GM19099 (cell line): Measurements from ENCODE around the gene MYL4.

Experiments
- POLR2A ChIP-seq: IDR thresholded peaks from 3 replicates; pipeline ENCODE4 v1.6.1; 2011; ENCODE audit warnings: low read depth; ENCODE audit not compliant: insufficient read length; ENCODE audit errors: extremely low read depth

Gene MYL4

DNA sequence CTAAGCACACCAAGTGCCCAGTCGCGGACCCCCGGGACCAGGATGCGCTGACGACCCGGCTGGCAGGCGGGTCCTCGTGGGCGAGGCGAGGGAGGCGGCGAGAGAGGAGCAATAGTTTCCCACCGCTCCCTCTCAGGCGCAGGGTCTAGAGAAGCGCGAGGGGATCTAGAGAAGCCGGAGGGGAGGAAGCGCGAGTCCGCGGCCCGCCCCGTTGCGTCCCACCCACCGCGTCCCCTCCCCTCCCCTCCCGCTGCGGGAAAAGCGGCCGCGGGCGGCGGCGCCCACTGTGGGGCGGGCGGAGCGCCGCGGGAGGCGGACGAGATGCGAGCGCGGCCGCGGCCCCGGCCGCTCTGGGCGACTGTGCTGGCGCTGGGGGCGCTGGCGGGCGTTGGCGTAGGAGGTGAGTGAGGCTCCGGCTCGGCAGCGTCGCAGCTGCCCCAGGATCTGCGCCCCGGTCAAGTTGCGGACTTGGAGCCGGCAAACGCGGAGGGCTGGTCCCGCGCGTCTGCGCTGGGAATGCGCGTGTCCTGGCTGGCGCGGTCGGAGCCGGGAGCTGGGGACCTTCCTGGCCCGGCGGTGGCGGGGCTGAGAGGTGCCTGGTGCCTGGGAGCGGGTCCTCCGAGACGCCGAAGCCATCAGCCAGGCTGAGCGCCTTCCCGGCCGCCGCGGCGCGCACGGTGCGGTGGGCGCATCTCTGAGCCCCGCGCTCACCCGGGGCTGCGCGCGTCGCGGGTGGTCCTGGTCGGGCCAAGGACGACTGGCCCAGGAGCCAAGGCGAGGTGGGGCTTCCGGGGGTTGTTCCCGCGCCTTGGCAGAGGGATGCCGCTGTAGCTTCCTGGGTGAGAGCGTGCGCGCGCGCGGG, 44.6 kb downstream of the MYL4 start, which contains the start of gene ITGB3:
ITGB3 (plus strand) TSS at position 287 of the 862 bp plus-strand sequence; CDS start at position 322, 35 bp downstream.
- peak; percentile 18 for TF ChIP-seq POLR2A

DNA sequence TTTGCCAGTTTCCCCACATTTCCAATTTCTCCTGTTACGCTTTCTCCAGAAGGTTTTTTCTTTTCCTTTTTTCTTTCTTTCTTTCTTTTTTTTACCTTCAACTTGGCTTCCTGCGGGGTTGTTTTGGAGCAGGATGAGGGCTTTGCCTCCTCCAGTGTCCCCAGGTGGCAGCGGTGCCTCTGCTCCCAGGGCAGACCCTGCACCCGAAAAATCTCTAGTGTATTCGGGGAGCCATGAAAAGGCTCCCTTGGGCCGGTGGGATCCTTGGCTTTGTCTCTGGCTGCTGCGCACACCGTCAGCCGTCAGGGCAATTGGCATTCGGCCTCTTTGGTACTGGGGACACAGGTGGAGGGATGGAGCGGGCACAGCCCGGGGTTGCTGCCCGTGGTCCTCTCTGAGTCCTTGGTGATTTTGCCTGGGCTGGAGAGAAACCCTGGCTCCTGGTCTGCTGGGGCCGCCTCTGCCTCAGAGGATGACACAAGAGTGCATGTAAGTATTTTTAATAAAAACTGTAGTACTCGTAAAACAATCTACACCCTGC, 45.3 kb downstream of the MYL4 start:
- TF ChIP-seq POLR2A: no peak

DNA sequence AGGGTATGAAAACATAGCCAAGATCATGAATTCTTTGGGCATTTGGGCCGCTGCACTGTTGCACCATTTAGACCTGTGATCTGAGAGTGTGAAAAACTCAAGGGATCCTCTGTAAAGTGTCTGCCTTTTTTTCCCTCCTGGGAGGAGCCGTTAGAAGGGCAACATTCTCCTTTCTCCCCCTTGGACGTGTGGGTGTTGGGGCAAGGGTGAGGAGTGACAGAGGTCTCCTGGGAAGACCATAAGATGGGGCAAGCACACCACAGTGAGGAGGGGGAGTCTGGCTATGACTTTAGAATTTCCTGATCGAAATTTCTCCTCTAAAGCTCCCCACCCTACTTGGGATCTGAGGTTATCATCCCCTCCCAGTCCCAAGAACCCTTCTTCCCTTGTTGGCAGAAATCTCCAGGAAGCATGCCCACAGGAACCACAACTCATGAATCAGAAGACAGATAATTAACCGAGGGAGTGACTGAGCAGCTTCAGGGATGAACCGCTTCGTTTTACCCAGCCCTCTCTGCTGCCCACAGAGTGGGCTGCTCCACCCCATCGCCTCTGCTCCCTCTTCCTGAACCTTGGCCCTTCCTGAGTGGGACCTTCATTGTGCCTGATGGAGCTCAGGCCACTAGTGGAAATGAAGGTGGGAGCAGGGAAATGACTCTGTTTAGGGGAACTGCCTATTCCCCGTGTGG, 48.6 kb downstream of the MYL4 start:
- TF ChIP-seq POLR2A: no peak

DNA sequence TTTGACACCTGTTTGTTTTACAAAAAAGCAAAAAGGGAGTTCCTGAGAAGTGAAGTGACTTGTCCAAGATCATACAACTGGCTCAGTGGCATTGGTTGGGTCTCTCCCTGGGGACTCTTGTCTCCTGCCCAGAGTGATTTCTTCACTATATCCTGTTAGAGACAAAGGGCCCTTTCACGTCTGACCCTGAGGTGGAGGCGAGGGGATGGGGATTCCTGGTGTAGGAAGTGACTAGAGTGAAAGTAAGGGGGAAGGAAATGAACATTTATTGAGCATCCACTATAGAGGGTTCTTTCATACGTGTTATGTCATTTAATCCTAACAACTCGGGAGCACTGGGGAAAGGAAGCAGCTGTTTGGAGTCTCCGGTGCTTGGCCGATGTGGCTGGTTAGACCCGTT, 53.4 kb downstream of the MYL4 start:
- no peak for TF ChIP-seq POLR2A

DNA sequence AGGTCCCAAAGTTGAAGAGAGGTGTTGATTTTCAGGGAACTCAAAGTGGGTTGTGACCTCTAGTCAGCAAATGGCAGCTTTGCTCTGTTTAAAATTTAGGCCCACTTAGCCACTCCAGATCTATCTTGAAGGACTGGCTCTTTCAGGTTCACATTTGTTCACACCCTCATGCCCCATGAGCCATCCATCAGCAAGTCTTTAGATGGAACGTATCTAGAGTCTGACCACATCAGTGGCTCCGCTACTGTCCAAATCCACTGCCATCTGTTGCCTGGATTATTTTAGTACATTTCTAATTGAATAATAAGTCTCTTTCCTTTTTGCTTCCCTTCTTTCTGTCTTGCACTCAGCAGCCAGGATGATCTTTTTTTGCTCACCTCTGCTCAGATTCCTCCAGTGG, 55.0 kb downstream of the MYL4 start:
- no peak for TF ChIP-seq POLR2A

DNA sequence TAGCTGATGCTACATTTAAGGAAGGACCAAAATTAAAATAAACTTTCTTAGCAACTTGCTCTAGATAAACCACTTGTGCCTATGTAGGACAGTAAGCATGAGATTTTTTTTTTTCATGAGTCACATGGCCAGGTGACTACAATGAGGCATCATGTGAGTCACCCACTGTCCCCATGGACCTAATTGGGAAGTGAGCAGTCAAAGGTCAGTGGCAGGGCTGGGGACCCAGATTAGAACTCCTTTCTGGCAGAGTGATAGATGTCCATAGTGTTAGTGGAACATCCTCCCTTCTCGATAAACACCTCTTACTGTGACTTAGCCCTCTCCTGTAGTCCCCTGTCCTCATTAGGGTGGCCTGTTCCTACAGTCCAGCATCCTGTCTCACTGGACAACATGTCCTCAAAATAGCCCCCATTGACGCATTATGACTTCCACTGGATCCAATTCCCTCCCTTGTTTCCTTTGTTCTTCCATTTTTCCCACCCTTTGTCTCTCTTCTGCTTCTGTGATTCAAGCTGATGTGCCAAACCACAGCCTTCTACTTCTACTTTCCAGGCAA, 56.9 kb downstream of the MYL4 start:
- no peak for TF ChIP-seq POLR2A

DNA sequence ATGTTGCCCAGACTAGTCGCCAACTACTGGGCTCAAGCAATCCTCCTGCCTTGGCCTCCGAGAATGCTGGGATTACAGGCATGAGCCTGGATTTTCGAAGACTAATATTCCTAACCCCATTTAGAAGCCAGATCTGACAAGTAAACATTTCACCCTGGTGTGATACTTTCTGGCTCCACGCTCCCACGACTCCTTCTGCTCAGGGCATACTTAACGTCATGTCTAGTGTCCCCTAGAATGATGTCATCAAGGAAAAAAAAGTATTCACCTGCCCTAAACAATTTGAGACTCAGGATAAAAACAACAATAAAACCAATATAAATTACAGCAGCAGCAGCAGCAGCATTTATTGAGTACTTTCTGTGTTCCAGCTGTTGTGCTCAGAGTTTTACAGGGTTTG, 57.6 kb downstream of the MYL4 start:
- TF ChIP-seq POLR2A: no peak

DNA sequence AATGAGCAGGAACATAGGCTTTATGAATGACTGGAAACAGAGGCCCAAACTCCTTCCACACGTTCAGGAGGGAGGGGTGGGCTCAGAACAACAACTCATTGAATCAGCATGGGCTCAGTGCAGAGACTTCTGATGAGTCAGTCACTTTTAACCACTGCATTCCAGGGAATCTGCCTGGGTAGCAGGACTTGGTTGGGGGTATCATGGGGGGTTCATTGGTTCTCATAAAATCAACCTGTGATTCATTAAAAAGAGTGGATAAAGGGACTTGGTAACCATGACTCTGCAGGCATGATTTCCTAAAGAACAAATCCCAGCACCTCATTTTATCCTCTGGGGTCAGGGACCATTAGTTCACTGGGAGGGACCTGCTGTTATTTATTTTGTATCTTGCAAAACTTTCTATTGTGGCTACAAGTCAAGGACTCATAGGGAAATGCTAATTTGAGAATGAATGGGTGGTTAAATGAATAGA, 58.2 kb downstream of the MYL4 start:
- no peak for TF ChIP-seq POLR2A

DNA sequence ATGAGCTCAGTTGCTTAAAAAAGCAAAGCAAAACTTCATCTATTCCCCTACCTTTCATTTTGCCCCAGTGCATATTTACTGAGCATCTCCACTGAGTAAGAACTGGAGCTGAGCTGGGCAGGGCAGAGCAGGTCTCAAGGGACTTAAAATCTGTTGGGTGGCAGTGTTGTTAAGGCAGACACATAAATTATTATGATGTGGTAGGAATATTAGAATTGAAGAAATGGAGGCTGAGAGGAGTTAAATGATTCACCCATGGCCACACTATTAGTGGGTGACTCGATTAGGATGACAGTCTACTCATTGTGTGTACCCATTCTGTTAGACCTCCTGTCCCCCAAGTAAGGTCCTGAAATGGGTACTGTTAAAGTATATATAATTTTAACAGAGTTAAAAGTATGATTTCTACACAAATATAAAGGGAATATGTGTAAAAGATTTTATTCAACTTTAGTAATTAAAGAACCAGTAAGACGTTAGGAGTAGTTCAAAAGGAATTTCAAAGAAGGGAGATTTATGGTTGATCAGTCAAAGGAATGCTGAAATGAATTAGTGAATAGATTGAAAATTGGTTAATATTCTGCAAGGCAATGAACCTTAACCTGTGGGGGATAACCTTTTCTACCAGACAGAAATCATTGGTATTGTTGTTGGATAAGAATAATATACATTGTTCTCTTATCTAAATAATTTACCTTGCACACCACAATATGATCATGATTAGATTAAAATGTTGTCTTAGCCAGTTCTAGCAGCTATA, 62.0 kb downstream of the MYL4 start:
- TF ChIP-seq POLR2A: no peak

DNA sequence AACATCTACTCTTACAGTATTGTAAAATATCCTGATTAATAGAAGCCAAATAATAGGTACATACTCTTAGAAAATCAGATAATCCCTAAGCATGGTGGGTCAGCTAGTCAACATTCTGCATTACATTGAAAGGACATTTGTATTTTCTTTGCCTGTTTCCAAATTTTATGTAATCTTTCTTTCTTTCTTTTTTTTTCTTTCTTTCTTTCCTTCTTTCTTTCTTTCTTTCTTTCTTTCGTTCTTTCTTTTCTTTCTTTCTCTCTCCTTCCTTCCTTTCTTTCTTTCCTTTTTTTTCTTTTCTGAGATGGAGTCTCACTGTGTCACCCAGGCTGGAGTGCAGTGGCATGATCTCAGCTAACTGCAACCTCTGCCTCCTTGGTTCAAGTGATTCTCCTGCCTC, 63.3 kb downstream of the MYL4 start:
- TF ChIP-seq POLR2A: no peak

DNA sequence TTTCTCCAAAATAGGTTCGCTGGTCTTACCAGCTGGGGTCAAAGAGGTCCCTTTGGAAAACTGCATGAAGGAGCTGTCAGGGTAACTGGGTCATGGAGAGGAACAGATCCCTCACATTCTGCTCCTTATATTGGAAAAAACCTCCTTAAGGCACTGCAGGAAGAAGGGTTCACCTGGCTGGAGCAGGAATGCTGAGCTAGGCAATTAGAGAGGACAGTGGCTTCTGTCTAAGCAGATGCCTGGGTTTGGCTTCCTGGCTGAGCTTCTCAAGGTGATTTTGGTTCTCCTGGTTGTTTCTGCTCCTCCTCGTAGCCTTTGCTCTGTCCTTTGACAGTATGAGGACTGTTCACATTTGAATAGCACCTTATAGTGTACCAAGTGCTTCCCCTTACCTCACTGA, 64.1 kb downstream of the MYL4 start:
- no peak for TF ChIP-seq POLR2A
